ENCODE results near the gene BDH1. TPM values are rescaled to one million over a fixed set of nuclear protein-coding genes. Genes with fewer than 3 reads are reported as not detected.
A peak's percentile ranks its signal among the peaks of the same experiment; 100 is the strongest.

Gene BDH1
- total and polyA plus RNA-seq, 2 of the 8 experiments (the other 6 are each of a cell fraction or from before 2014, with no cell fraction given), result 27.2 to 28.1 TPM

GRCh38 chr3:197511853-197512635, 43.7 kb downstream of the BDH1 start:
- WGBS, 2 experiments (ENCODE audit: extremely low coverage in 1 of 2, insufficient coverage in 1 of 2, insufficient read length in 1 of 2, insufficient replicate concordance in 2 of 2, low coverage in 1 of 2, low lambda C conversion rate in 2 of 2, missing lambda C conversion rate in 1 of 2), result 91% methylated on average over 30 of the region's 33 CpGs; no CpG with 5 or more reads in 1 of the 2 experiments
- peak in 1 of 2 experiments; percentile 69 for DNase-seq (ENCODE audit: low read depth in 1 of 2, low spot score in 2 of 2)
- TF ChIP-seq POU5F1 (IDR thresholded peaks at IDR 0.05; ENCODE audit: low read depth, low read length) (no peak), CHD2 (IDR thresholded peaks at IDR 0.05; ENCODE audit: low read length) (no peak), MAX (IDR thresholded peaks at IDR 0.05) (peak; percentile 90), SP2 (IDR thresholded peaks at IDR 0.05; ENCODE audit: low read length) (no peak), POLR2A (IDR thresholded peaks at IDR 0.05; ENCODE audit: control extremely low read depth in 1 of 2, low read depth in 2 of 2, low read length in 2 of 2) (no peak), ASH2L (IDR thresholded peaks at IDR 0.05; ENCODE audit: low read length) (no peak), PHF8 (conservative IDR thresholded peaks at IDR 0.05; ENCODE audit: low read depth, low read length) (no peak), CBX5 (IDR thresholded peaks at IDR 0.05; ENCODE audit: low read depth, low read length) (no peak)
- TF ChIP-seq, protein P1, sequence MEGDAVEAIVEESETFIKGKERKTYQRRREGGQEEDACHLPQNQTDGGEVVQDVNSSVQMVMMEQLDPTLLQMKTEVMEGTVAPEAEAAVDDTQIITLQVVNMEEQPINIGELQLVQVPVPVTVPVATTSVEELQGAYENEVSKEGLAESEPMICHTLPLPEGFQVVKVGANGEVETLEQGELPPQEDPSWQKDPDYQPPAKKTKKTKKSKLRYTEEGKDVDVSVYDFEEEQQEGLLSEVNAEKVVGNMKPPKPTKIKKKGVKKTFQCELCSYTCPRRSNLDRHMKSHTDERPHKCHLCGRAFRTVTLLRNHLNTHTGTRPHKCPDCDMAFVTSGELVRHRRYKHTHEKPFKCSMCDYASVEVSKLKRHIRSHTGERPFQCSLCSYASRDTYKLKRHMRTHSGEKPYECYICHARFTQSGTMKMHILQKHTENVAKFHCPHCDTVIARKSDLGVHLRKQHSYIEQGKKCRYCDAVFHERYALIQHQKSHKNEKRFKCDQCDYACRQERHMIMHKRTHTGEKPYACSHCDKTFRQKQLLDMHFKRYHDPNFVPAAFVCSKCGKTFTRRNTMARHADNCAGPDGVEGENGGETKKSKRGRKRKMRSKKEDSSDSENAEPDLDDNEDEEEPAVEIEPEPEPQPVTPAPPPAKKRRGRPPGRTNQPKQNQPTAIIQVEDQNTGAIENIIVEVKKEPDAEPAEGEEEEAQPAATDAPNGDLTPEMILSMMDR (IDR thresholded peaks at IDR 0.05; ENCODE audit: control extremely low read depth in 1 of 3, insufficient read depth in 1 of 3, low read depth in 1 of 3, low read length in 3 of 3), result peak in 2 of 3 experiments; percentile 63 to 76; a peak in 3 of 4 replicates

More at GRCh38 chr3:197511853-197512635, 43.7 kb downstream of the BDH1 start:
- Histone ChIP-seq H3K4me1 (replicated peaks in 1 of 4; ENCODE audit: control insufficient read depth in 3 of 4, insufficient read depth in 4 of 4, low read length in 3 of 4) (peaks cover 0 to 18% (median 5%) of the 10 kb centered on the region in 4 experiments; a peak in 6 of 7 replicates), H3K79me2 (ENCODE audit: control insufficient read depth in 1 of 2, insufficient read depth in 2 of 2, low read length in 2 of 2) (no peaks in the 10 kb centered on the region), H2BK15ac (ENCODE audit: low read length) (0 out of 2 replicates have a peak overlapping the region, but pooled peaks have one; percentile 6), H3K18ac (ENCODE audit: extremely low read depth, low read length) (peak overlapping the region; percentile 71; the same call in 1 of the 2 replicates), H3K9me3 (ENCODE audit: insufficient read depth in 2 of 2, low read depth in 1 of 2, low read length in 1 of 2) (no peaks in the 10 kb centered on the region), H2BK120ac (replicated peaks; ENCODE audit: low read depth, low read length) (peak overlapping the region; percentile 5), H3K4ac (replicated peaks; ENCODE audit: insufficient read length, low read depth, low read length) (no peak overlapping the region), H3K56ac (replicated peaks; ENCODE audit: insufficient read length, low read depth, low read length) (no peak overlapping the region), H2AFZ (ENCODE audit: low read length) (no peak overlapping the region; the same call in 1 of the 2 replicates), H3K79me1 (ENCODE audit: low read depth, low read length) (no peaks in the 10 kb centered on the region), H4K8ac (ENCODE audit: extremely low read depth, insufficient read depth, low read length) (no peak overlapping the region; the same call in 1 of the 2 replicates), H4K20me1 (replicated peaks in 1 of 2; ENCODE audit: control insufficient read depth in 1 of 2, insufficient read depth in 2 of 2, low read length in 2 of 2) (no peaks in the 10 kb centered on the region), H2BK12ac (ENCODE audit: low read depth, low read length) (peak overlapping the region; percentile 41; the same call in 1 of the 2 replicates), H3K9ac (replicated peaks in 1 of 4; ENCODE audit: extremely low read depth in 1 of 4, low read depth in 3 of 4, low read length in 3 of 4) (no peak overlapping the region), H3K4me3 (ENCODE audit: extremely low read depth in 1 of 4, insufficient read depth in 2 of 4, low read depth in 3 of 4, low read length in 4 of 4) (no peak overlapping the region), H3K23me2 (ENCODE audit: low read depth, low read length) (no peaks in the 10 kb centered on the region), H3K27ac (ENCODE audit: low read depth, low read length) (no peak overlapping the region; the same call in 1 of the 2 replicates), H2AK5ac (ENCODE audit: low read depth, low read length) (peak overlapping the region; percentile 5; the same call in 1 of the 2 replicates), H2BK20ac (ENCODE audit: low read length) (0 out of 2 replicates have a peak overlapping the region, but pooled peaks have one; percentile 16), H3K14ac (ENCODE audit: insufficient read length) (no peak overlapping the region), H4K5ac (ENCODE audit: insufficient read length, low read depth, low read length) (no peak overlapping the region), H3K36me3 (ENCODE audit: control insufficient read depth in 2 of 4, insufficient read depth in 4 of 4, low read length in 3 of 4) (peaks cover 0 to 3% (median 0%) of the 10 kb centered on the region in 4 experiments; a peak in 1 of 8 replicates), H2BK5ac (ENCODE audit: low read depth, low read length) (peak overlapping the region; percentile 55; the same call in 1 of the 2 replicates), H3K4me2 (ENCODE audit: insufficient read depth in 1 of 2, low read depth in 2 of 2, low read length in 2 of 2) (no peak overlapping the region), H3K23ac (ENCODE audit: insufficient read length) (no peak overlapping the region), H4K91ac (replicated peaks; ENCODE audit: insufficient read length, low read length) (peak overlapping the region; percentile 93), H3K27me3 (replicated peaks in 1 of 4; ENCODE audit: control insufficient read depth in 3 of 4, extremely low read depth in 1 of 4, insufficient read depth in 3 of 4, low read length in 3 of 4) (peaks cover 0 to 6% (median 2%) of the 10 kb centered on the region in 4 experiments; a peak in 2 of 7 replicates)
- POLR2A ChIA-PET (ENCODE audit: partially characterized antibody), result interaction anchor here (2.0 kb wide), 1 partner anchor 14 kb away, joined by 6 read pairs; no protein-coding TSS in a partner anchor
- FAIRE-seq, result no peak
- CTCF ChIA-PET (ENCODE audit: partially characterized antibody), result interaction anchor here (0.7 to 6.3 kb wide), 18 partner anchors 10 to 505 kb away, joined by 3 to 44 read pairs (median 4); no protein-coding TSS in a partner anchor
